Lower leg skin (tissue), 4 donors: Measurements from ENCODE around the gene TEX261. TPM values are rescaled to one million over a fixed set of nuclear protein-coding genes. Genes with fewer than 3 reads are reported as not detected.

ENCODE experiments used
- DNase-seq, 2 donors: peaks; one replicate each; pipeline ENCODE4 v3.0.0-alpha.2; 2019; ENCODE audit warnings: low spot score in 2 of 2
- H3K4me3 ChIP-seq: fragments of 200-600 bp; sonication (generic); 2 replicates; pipeline ENCODE4 v1.5.1; 2017; ENCODE audit warnings: mild to moderate bottlenecking, low read depth; ENCODE audit not compliant: poor library complexity, severe bottlenecking
- POLR2A ChIP-seq, 2 donors: fragments of 450-650 bp; IDR thresholded peaks; one replicate each; pipeline ENCODE4 v1.6.1; 2016 to 2017; ENCODE audit warnings: antibody characterized with exemption in 2 of 2, mild to moderate bottlenecking in 1 of 2, moderate library complexity in 1 of 2
- WGBS, 2 donors: methylation state at CpG; one replicate each; pipeline ENCODE4 v1.1.5; 2018; 5-methylcytosine and 5-hydroxymethylcytosine counted together
- intact Hi-C: fragments of 100-400 bp; cut with DNase I; formaldehyde crosslinking; loops from one replicate; pipeline ENCODE4 v1.15.0; 2023; ENCODE audit warnings: low total_unique reads
- total RNA-seq, 4 donors: library from RNA; depleted of rRNA; stranded (reverse); fragments of >200 nt; gene quantifications; one replicate each; pipeline ENCODE4 v1.1.0, GENCODE V29; 2016
- TF ChIP-seq, protein P1 (sequence below), 3 donors: fragments of 450-650 bp; IDR thresholded peaks; one replicate each; pipeline ENCODE4 v1.5.1; 2016; ENCODE audit warnings: antibody characterized with exemption in 3 of 3, mild to moderate bottlenecking in 3 of 3, moderate library complexity in 2 of 3

Gene TEX261
- total RNA-seq, 4 donors from 2014 or later: 12.5 to 24.9 (median 20.7) TPM

DNA sequence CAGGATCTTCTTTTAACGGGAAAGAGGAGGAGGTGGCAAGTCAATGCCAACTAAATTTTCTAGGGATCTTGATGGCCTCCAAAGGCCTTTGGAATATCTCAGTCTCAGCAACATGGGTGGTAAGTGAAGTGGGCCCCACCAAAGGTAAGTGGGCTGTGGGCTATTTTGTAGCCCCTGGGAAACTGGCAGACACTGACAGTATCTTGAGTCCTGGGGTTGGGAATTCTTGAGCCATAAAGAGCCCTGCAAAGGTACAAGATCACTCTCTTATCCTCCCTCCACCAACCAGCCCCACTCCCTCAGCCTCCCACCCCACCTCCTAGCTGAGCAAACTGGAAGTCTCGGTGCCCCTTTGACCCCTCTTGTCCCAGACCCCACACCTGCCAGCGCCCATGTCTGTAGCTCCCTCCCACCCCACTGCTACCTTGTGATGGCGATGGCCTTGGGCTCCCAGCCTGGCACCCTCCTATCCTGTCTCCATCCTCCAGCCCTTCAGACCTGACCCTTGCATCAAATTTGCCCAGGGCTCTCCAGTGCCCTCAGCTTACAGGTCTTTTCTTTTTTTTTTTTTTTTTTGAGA is 50.5 kb downstream of the TEX261 start:
- TF ChIP-seq, protein P1, sequence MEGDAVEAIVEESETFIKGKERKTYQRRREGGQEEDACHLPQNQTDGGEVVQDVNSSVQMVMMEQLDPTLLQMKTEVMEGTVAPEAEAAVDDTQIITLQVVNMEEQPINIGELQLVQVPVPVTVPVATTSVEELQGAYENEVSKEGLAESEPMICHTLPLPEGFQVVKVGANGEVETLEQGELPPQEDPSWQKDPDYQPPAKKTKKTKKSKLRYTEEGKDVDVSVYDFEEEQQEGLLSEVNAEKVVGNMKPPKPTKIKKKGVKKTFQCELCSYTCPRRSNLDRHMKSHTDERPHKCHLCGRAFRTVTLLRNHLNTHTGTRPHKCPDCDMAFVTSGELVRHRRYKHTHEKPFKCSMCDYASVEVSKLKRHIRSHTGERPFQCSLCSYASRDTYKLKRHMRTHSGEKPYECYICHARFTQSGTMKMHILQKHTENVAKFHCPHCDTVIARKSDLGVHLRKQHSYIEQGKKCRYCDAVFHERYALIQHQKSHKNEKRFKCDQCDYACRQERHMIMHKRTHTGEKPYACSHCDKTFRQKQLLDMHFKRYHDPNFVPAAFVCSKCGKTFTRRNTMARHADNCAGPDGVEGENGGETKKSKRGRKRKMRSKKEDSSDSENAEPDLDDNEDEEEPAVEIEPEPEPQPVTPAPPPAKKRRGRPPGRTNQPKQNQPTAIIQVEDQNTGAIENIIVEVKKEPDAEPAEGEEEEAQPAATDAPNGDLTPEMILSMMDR (IDR thresholded peaks at IDR 0.05): no peak
- TF ChIP-seq POLR2A (IDR thresholded peaks at IDR 0.05): no peak
- no peak overlapping the region for H3K4me3 ChIP-seq
- peak in 1 of 2 donors; percentile 66 for DNase-seq
- WGBS, 2 donors: 84 to 87% methylated on average over 4 of the region's 4 CpGs
- intact Hi-C loops: no loop called here

DNA sequence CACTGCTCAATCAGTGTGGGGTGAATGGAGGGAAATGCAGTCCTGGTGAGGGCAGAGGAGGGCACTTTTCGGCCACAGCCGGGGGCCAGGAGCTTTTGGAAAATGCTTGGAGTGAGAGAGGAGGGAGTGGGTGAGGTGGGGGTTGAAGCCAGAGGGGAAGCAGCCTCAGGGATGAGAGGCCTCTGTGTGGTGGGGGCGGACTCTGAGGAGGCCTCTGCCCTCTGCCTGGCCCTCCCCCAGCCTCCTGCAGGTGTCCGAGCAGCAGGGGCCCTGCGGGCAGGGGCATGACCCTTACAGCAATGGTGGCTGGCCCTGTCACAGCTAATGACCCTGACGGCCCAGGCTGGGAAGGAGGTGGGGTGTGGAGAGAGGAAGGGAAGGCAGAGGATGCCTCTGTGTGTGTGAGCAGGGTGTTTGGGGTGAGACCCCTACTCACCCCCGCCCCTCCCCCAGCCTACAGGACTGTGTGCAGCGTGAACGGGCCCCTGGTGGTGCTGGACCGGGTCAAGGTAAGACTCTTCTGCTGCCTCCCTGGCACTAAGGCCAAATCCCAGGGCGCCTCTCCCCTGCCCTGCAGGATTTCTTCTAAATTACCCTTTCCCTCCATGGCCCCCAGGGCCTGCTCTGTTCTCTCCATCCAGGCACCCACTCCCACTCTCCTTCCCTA is 51.3 kb downstream of the TEX261 start:
- intact Hi-C loops: no loop called here
- DNase-seq: peak in 1 of 2 donors; percentile 67
- TF ChIP-seq POLR2A (IDR thresholded peaks at IDR 0.05): no peak
- TF ChIP-seq, protein P1 (IDR thresholded peaks at IDR 0.05): no peak
- H3K4me3 ChIP-seq: no peak overlapping the region
- whole genome bisulfite sequencing, 2 donors: 85 to 86% methylated on average over 11 of the region's 11 CpGs

DNA sequence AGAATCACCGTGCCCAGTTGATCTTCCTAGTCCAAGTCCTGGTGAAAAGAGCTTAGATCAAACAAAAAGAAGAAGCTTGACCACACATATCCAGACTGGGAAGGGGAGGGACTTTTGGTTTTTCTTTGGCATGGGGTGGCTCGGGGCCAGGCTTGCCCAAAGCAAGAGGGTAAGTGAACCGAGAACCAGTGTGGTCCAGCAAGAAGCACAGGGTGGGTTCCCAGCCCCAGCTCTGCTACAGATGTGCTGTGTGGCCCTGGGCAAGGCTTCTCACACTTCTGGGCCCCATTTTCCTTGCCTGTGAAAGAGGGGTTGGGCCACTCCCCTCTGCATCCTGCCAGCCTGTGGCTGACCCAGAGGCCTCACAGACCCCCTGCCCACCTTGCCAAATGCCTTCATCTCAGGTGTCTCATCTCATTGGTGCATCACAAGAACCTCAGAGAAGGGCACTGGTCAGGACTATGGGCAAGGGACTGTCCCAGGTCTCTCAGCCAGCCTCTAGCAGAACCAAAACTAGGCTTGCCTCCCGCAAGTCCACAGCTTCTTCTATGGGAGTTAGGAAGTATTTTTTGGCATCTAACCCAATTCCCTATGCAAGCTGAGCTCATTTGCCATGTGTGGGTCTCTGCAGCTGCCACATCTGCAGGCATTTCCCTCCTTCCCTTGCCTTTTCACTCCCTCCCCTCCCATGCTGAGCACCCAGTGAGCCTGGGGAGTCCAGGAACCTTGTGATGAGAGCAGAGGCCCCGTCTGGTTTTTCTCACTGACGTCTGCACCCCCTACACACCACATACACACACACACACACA is 52.1 kb downstream of the TEX261 start:
- peak in 1 of 2 donors; percentile 54 for DNase-seq
- intact Hi-C loops: no loop called here
- WGBS, 2 donors: 67 to 71% methylated on average over 6 of the region's 6 CpGs
- no peak overlapping the region for H3K4me3 ChIP-seq
- no peak for TF ChIP-seq POLR2A (IDR thresholded peaks at IDR 0.05)
- TF ChIP-seq, protein P1 (IDR thresholded peaks at IDR 0.05): no peak

DNA sequence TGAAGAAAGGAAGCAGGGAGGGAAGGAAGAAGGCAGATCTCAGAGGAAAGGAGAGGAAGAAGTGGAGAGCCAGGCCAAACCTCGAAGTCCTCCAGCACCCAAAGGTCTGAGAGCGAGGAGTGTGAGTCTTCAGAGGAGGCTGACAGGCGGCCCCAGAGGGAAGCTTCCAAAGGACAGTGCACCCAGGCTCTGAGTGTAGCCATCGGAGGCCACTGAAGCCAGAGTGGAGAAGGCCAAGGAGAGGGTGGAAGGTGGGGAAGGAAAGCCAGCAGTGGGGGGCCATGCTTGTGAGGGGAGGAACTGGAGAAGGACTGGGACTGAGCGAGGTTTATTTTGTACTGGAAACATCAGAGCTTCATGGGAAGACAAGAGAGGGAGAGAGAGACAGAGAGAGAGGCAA is 53.0 kb downstream of the TEX261 start:
- intact Hi-C loops: no loop called here
- no peak overlapping the region for H3K4me3 ChIP-seq
- TF ChIP-seq POLR2A (IDR thresholded peaks at IDR 0.05): no peak
- TF ChIP-seq, protein P1 (IDR thresholded peaks at IDR 0.05): no peak
- WGBS, 2 donors: 82 to 85% methylated on average over 5 of the region's 5 CpGs
- peak in 1 of 2 donors; percentile 53 for DNase-seq

DNA sequence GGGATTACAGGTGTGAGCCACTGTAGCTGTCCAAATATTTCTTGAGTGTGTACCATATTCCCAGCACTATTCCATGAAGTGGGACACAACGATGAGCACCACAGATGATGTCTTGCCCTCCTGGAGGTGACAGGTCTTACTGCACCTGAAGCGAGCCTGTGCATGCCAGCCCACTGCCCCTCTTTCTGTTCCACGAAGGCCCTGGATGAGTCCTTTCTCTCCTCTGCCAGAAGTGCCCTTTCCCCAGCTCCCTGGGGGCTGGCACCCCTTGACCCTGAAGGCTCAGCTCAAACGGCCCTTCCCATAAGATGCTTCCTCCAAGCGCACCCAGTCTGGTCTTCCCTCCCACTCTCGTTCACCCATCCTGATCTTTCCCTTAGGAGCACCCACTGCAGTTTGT is 53.5 kb downstream of the TEX261 start:
- H3K4me3 ChIP-seq: no peak overlapping the region
- DNase-seq: peak in 1 of 2 donors; percentile 61
- TF ChIP-seq, protein P1 (IDR thresholded peaks at IDR 0.05): no peak
- no peak for TF ChIP-seq POLR2A (IDR thresholded peaks at IDR 0.05)
- intact Hi-C loops: no loop called here
- WGBS, 2 donors: 72% methylated on average over 6 of the region's 6 CpGs
